ENCODE measurements around the gene GFRA4. TPM values are rescaled to one million over a fixed set of nuclear protein-coding genes. Genes with fewer than 3 reads are reported as not detected.

The GFRA4 gene
- total and polyA plus RNA-seq, 2 donors (not counting 3 experiments of a cell fraction or from before 2014, with no cell fraction given): not detected

DNA sequence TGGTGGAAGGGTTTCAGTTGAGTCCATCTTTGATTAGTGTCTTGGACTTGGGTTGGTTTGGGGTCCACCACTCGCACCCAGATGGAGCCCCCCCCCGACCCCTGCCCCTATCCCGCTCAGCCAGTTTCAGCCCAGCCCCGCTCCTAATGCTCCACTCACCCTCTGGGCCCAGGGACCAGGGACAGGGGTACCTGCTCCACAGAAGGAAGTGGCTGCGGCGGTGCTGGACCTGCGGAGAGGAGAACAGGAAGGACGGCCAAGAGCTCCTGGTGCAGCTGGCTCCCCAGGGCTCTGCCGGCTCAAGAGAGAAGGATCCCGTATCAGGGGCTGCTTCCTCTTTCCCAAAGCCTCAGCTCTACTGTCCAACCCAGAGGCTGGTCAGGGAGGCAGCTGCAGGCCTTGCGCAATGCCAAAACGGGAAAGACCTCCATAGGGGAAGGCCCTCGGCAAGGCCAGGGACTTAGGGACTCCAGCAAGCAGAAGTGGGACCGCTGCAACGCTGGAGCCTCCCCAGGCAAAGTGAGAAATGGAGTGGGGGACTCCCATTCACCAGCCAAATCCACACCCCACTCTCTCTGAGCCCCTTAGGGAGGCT, 49.2 kb upstream of the GFRA4 start, which contains the start of gene SIGLEC1:
TSS of gene SIGLEC1 (minus strand) at position 322 of the 595 bp plus-strand sequence. CDS start 5,472 bp downstream, outside the sequence.
- Histone ChIP-seq H3K4me2 (ENCODE audit: insufficient read depth, low read length) (no peak within 1 kb of the TSS), H3K4me1 (ENCODE audit: control insufficient read depth, extremely low read depth, insufficient read depth, low read length) (no peaks in the 10 kb centered on the region), H3K79me2 (ENCODE audit: control insufficient read depth, insufficient read depth, low read length) (no peaks in the 10 kb centered on the region), H2AFZ (ENCODE audit: low read depth, low read length) (no peak within 1 kb of the TSS), H3K9me1 (replicated peaks; ENCODE audit: control insufficient read depth, extremely low read depth, insufficient read depth, low read length) (no peaks in the 10 kb centered on the region), H3K36me3 (ENCODE audit: control insufficient read depth in 2 of 2, extremely low read depth in 1 of 2, insufficient read depth in 2 of 2, low read length in 2 of 2) (no peaks in the 10 kb centered on the region), H3K4me3 (replicated peaks in 1 of 3; ENCODE audit: insufficient read depth in 1 of 3, low read depth in 1 of 3, low read length in 3 of 3) (no peak within 1 kb of the TSS), H3K9me3 (replicated peaks; ENCODE audit: control insufficient read depth, insufficient read depth, low read length) (no peaks in the 10 kb centered on the region), H3K27ac (ENCODE audit: insufficient read depth, low read depth, low read length) (no peak within 1 kb of the TSS), H3K9ac (replicated peaks; ENCODE audit: extremely low read depth, insufficient read depth, low read length) (no peak within 1 kb of the TSS), H4K20me1 (replicated peaks; ENCODE audit: control insufficient read depth, extremely low read depth, insufficient read depth, low read length) (no peaks in the 10 kb centered on the region), H3K27me3 (ENCODE audit: control insufficient read depth in 2 of 2, insufficient read depth in 2 of 2, low read length in 2 of 2) (no peaks in the 10 kb centered on the region)
- TF ChIP-seq POLR2AphosphoS5 (IDR thresholded peaks at IDR 0.05; ENCODE audit: insufficient read depth, low read depth, low read length) (no peak), POLR2A (IDR thresholded peaks at IDR 0.05; ENCODE audit: low read depth, low read length) (no peak), GATA2 (IDR thresholded peaks at IDR 0.05; ENCODE audit: insufficient read depth, insufficient read length, low read depth, low read length) (no peak), EZH2 (IDR thresholded peaks at IDR 0.05; ENCODE audit: borderline replicate concordance, low read depth, low read length, severe bottlenecking) (no peak), FOS (IDR thresholded peaks at IDR 0.05; ENCODE audit: borderline replicate concordance, insufficient read depth, low read length) (no peak), MAX (IDR thresholded peaks at IDR 0.05; ENCODE audit: insufficient read depth, insufficient read length) (no peak), CTCF (IDR thresholded peaks at IDR 0.05; ENCODE audit: extremely low read depth in 1 of 2, insufficient read depth in 1 of 2, low read depth in 1 of 2, low read length in 2 of 2) (no peak), MYC (IDR thresholded peaks at IDR 0.05; ENCODE audit: low read depth, low read length) (no peak), JUN (IDR thresholded peaks at IDR 0.05; ENCODE audit: borderline replicate concordance, insufficient read depth, insufficient read length, low read depth) (no peak)
- CTCF ChIA-PET: interaction anchor here (0.7 to 5.7 kb wide), 3 partner anchors 34 to 149 kb away, joined by 4 to 346 read pairs (median 4); partner anchors contain the start of genes ADAM33 and SPEF1
- intact Hi-C loops (cut with micrococcal nuclease) (no loop called here), dilution Hi-C loops (cut with MboI; ENCODE audit: extremely low pct_ligation_motif_present, low sequenced_read_pairs) (no loop called here)
- DNase-seq (ENCODE audit: low read depth, low spot score) (no peak), FAIRE-seq (no peak)
- no TSS peak for BruUV-seq (replicated peaks)
- POLR2A ChIA-PET: no interaction called here

Measured in endothelial cell of umbilical vein (primary cell).